Ascending aorta (tissue), 2 donors: Measurements from ENCODE around the gene AKT2. TPM values are rescaled to one million over a fixed set of nuclear protein-coding genes. Genes with fewer than 3 reads are reported as not detected.

Experiments used
- DNase-seq, 2 donors: peaks; one replicate each; pipeline ENCODE4 v3.0.0-alpha.2; 2019; ENCODE audit warnings: low spot score in 2 of 2
- H3K27ac ChIP-seq, 2 donors: fragments of 200-600 bp; sonication (generic); one replicate each; pipeline ENCODE4 v1.5.1; 2016 to 2017; ENCODE audit warnings: mild to moderate bottlenecking in 1 of 2
- H3K27me3 ChIP-seq: fragments of 200-600 bp; sonication (generic); one replicate; pipeline ENCODE4 v1.5.1; 2017
- H3K36me3 ChIP-seq, 2 donors: fragments of 200-600 bp; sonication (generic); one replicate each; pipeline ENCODE4 v1.5.1; 2016
- H3K4me1 ChIP-seq, 2 donors: fragments of 200-600 bp; sonication (generic); one replicate each; pipeline ENCODE4 v1.5.1; 2016 to 2017; ENCODE audit warnings: mild to moderate bottlenecking in 1 of 2
- H3K4me3 ChIP-seq, 2 donors: fragments of 200-600 bp; sonication (generic); one replicate each; pipeline ENCODE4 v1.5.1; 2016 to 2017; ENCODE audit warnings: mild to moderate bottlenecking in 1 of 2
- H3K9me3 ChIP-seq, 2 donors: fragments of 200-600 bp; sonication (generic); one replicate each; pipeline ENCODE4 v1.5.1; 2016
- intact Hi-C: fragments of 100-400 bp; cut with DNase I; formaldehyde crosslinking; loops from one replicate; pipeline ENCODE4 v1.15.1; 2023
- total RNA-seq: library from RNA; depleted of rRNA; stranded (reverse); fragments of >200 nt; gene quantifications from one replicate; pipeline ENCODE4 v1.1.0, GENCODE V29; 2016
- TF ChIP-seq, protein P1 (sequence below), 3 experiments: fragments of 200-600 bp in 2 of 3; fragments of 450-650 bp in 1 of 3; sonication (generic) in 2 of 3; IDR thresholded peaks; one replicate each; pipeline ENCODE4 v1.5.1; 2016 to 2019; ENCODE audit warnings: antibody characterized with exemption in 3 of 3, mild to moderate bottlenecking in 1 of 3, moderate library complexity in 1 of 3

Gene AKT2
- total RNA-seq, 1 donor from 2014 or later: 137 TPM

DNA sequence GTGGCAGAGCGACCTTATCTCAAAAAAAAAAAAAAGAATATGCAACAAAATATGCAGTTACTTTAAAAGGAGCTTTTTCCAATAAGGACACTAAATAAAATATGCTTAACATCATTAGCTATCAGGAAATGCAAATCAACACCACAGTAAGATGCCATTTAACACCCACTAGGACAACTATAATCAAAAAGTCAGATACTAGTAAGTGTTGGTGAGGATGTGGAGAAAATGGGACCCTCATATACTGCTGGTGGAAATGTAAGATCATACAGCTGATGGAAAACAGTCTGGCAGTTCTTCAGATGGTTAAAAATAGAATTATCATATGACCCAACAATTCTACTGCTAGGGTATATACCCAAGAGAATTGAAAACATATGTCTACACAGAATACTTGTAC lies 24.5 kb upstream of the AKT2 start:
- Histone ChIP-seq H3K4me1 (no peaks in the 10 kb centered on the region), H3K9me3 (no peaks in the 10 kb centered on the region), H3K4me3 (no peak overlapping the region), H3K27me3 (no peaks in the 10 kb centered on the region), H3K27ac (no peak overlapping the region), H3K36me3 (no peaks in the 10 kb centered on the region)
- intact Hi-C loops: loop anchor here (10.0 kb wide), 2 partner anchors 285 to 325 kb away; no protein-coding TSS in a partner anchor
- no peak for DNase-seq
- TF ChIP-seq, protein P1, sequence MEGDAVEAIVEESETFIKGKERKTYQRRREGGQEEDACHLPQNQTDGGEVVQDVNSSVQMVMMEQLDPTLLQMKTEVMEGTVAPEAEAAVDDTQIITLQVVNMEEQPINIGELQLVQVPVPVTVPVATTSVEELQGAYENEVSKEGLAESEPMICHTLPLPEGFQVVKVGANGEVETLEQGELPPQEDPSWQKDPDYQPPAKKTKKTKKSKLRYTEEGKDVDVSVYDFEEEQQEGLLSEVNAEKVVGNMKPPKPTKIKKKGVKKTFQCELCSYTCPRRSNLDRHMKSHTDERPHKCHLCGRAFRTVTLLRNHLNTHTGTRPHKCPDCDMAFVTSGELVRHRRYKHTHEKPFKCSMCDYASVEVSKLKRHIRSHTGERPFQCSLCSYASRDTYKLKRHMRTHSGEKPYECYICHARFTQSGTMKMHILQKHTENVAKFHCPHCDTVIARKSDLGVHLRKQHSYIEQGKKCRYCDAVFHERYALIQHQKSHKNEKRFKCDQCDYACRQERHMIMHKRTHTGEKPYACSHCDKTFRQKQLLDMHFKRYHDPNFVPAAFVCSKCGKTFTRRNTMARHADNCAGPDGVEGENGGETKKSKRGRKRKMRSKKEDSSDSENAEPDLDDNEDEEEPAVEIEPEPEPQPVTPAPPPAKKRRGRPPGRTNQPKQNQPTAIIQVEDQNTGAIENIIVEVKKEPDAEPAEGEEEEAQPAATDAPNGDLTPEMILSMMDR (IDR thresholded peaks at IDR 0.05): no peak

DNA sequence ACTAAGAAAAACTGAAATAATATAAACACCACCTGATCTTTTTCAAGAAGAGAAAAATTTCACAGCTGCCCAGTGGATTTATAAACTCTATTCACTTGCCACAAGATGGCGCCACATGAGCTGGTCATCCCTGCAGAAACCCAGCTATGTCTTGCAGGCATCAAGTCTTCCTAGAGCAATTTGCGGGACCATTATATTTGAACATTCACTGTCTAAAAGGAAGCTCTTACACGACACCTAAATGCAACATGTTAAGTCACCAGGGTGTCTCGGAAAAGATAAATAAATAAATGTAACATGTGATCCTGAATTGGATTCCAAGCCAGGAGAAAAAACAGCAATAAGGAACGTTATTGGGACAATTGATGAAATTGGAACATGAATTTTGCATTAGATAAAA lies 20.3 kb upstream of the AKT2 start:
- no peaks in the 10 kb centered on the region for H3K9me3 ChIP-seq
- TF ChIP-seq, protein P1 (IDR thresholded peaks at IDR 0.05): peak; percentile 61 to 77 (median 67)
- no peak overlapping the region for H3K4me3 ChIP-seq
- DNase-seq: peak in 1 of 2 donors; percentile 74
- H3K36me3 ChIP-seq: no peaks in the 10 kb centered on the region
- H3K4me1 ChIP-seq: no peaks in the 10 kb centered on the region
- no peak overlapping the region for H3K27ac ChIP-seq
- no peaks in the 10 kb centered on the region for H3K27me3 ChIP-seq
- intact Hi-C loops: loop anchor here (10.0 kb wide), 2 partner anchors 289 to 329 kb away; no protein-coding TSS in a partner anchor

DNA sequence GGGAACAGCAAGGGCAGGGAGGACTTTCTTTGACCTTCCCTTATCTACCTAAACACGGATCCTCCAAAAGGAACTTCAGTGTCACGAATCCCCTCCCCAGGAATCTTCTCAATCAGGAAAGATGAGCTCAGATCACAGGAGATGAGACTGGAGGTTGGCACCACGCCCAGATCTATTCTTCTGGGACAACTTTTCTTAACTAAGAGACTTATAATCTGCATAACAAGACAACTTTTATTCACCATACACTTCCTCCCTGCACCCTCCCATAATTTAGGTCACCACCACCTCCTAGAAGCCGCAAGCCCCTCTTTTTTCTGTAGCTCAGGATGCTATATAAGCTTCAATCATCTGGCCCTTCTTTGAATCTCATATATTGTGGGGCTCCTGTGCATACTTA lies 19.2 kb upstream of the AKT2 start:
- no peaks in the 10 kb centered on the region for H3K4me1 ChIP-seq
- H3K27ac ChIP-seq: no peak overlapping the region
- no peaks in the 10 kb centered on the region for H3K27me3 ChIP-seq
- TF ChIP-seq, protein P1 (IDR thresholded peaks at IDR 0.05): no peak
- no peaks in the 10 kb centered on the region for H3K36me3 ChIP-seq
- intact Hi-C loops: loop anchor here (10.0 kb wide), 2 partner anchors 290 to 330 kb away; no protein-coding TSS in a partner anchor
- H3K9me3 ChIP-seq: no peaks in the 10 kb centered on the region
- DNase-seq: no peak
- no peak overlapping the region for H3K4me3 ChIP-seq

DNA sequence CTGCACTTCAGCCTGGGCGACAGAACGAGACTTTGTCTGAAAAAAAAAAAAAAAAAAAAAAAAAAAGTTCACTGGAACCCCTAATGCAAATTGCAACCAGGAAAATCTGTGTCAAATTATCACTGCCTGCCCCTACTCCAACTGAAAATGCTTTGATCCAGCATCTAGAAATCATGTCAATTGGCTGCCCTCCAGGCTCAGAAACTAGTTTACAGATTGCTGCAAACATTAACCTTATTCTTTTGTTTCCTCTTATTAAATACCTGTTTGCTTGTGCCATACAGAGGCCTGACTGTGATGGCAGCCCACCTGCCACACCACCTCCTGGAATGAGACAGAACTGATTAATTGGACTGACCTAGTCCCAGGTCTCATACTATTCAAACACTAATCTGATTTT lies 18.6 kb upstream of the AKT2 start:
- H3K27ac ChIP-seq: no peak overlapping the region
- no peak for DNase-seq
- no peaks in the 10 kb centered on the region for H3K9me3 ChIP-seq
- H3K36me3 ChIP-seq: no peaks in the 10 kb centered on the region
- intact Hi-C loops: loop anchor here (10.0 kb wide), 2 partner anchors 291 to 331 kb away; no protein-coding TSS in a partner anchor
- no peak overlapping the region for H3K4me3 ChIP-seq
- no peaks in the 10 kb centered on the region for H3K4me1 ChIP-seq
- H3K27me3 ChIP-seq: no peaks in the 10 kb centered on the region
- TF ChIP-seq, protein P1 (IDR thresholded peaks at IDR 0.05): no peak

DNA sequence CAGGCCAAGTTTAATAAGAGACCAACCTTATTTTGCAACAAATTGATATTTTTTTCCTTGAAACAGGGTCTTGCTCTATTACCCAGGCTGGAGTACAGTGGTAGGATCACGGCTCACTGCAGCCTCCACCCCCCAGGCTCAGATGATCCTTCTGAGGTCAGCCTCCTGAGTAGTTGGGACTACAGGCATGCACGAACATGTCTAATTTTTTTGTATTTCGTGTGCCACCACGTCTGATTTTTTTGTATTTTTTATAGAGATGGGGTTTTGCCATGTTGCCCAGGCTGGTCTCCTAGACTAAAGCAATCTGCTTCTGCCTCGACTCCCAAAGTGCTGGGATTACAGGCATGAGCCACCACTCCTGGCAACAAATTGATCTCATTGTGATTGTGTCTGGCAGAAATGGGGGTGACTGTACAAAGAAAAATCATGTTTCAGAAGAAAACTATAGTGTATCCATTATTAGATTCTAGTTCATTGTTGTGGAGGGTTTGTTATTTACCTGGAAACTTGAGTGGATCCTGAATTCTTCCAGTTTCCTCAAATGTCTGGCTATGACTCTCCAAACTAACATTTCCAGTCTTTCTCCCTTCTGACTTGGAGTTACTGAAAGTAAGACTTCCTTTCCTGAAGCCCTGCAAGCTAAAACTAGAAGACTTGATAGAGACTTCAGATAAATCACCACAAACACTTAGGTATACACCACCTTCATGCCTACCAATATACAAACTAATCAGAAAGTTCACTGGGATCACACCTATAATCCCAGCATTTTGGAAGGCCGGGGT lies 17.3 kb upstream of the AKT2 start:
- DNase-seq: no peak

More for the DNA sequence above, 17.3 kb upstream of the AKT2 start:
- TF ChIP-seq, protein P1 (IDR thresholded peaks at IDR 0.05): no peak
- Histone ChIP-seq H3K4me3 (no peak overlapping the region), H3K27ac (no peak overlapping the region), H3K27me3 (no peaks in the 10 kb centered on the region), H3K4me1 (no peaks in the 10 kb centered on the region), H3K36me3 (no peaks in the 10 kb centered on the region), H3K9me3 (no peaks in the 10 kb centered on the region)
- intact Hi-C loops: loop anchor here (10.0 kb wide), 2 partner anchors 292 to 332 kb away; no protein-coding TSS in a partner anchor
